HCT116 (cell line): ENCODE results near the gene AUTS2.

Experiments used
- CEBPB ChIP-seq: IDR thresholded peaks from 2 replicates; pipeline ENCODE4 v1.6.1; 2012; ENCODE audit warnings: low read depth
- CTCF ChIP-seq, 3 experiments: fragments of 200-600 bp in 1 of 3; sonication (generic) in 1 of 3; IDR thresholded peaks in 2 of 3; conservative IDR thresholded peaks in 1 of 3; 2 replicates each; pipeline ENCODE4 v1.5.1; 2012 to 2017; ENCODE audit warnings: low read depth in 2 of 3, low read length in 2 of 3, antibody characterized with exemption in 1 of 3, borderline replicate concordance in 1 of 3, control low read depth in 1 of 3, mild to moderate bottlenecking in 1 of 3, mixed read lengths in 1 of 3, mixed run types in 1 of 3, moderate library complexity in 1 of 3; ENCODE audit not compliant: insufficient read depth in 1 of 3
- JUND ChIP-seq: IDR thresholded peaks from 2 replicates; pipeline ENCODE4 v1.6.1; 2012
- POLR2A ChIP-seq: IDR thresholded peaks from 2 replicates; pipeline ENCODE4 v1.7.0; 2011; ENCODE audit warnings: borderline replicate concordance; ENCODE audit not compliant: insufficient read depth, insufficient read length; ENCODE audit errors: extremely low read depth
- POLR2AphosphoS5 ChIP-seq: IDR thresholded peaks from 2 replicates; pipeline ENCODE4 v1.6.1; 2011; ENCODE audit warnings: mild to moderate bottlenecking, low read depth, low read length, moderate library complexity
- RAD21 ChIP-seq: IDR thresholded peaks from 2 replicates; pipeline ENCODE4 v1.6.1; 2012; ENCODE audit warnings: low read depth, mild to moderate bottlenecking
- SIN3A ChIP-seq: IDR thresholded peaks from 2 replicates; pipeline ENCODE4 v1.6.1; 2012; ENCODE audit warnings: low read depth
- YY1 ChIP-seq: IDR thresholded peaks from 2 replicates; pipeline ENCODE4 v1.6.1; 2011; ENCODE audit warnings: low read length, low read depth, moderate library complexity, mild to moderate bottlenecking; ENCODE audit not compliant: insufficient replicate concordance; ENCODE audit errors: extremely low read depth
- ZFX ChIP-seq: fragments of 450-650 bp; IDR thresholded peaks from 2 replicates; pipeline ENCODE4 v1.6.1; 2017
- TF ChIP-seq, protein P1 (sequence below): IDR thresholded peaks from 2 replicates; pipeline ENCODE4 v1.6.1; 2012
- TF ChIP-seq, protein P2 (sequence below): IDR thresholded peaks from 2 replicates; pipeline ENCODE4 v1.6.1; 2012

- TF ChIP-seq CTCF (IDR thresholded peaks at IDR 0.05 in 2 of 3, conservative IDR thresholded peaks at IDR 0.05 in 1 of 3; ENCODE audit: borderline replicate concordance in 1 of 3, insufficient read depth in 1 of 3, low read depth in 2 of 3, low read length in 2 of 3): no peak
- TF ChIP-seq SIN3A: no peak
- TF ChIP-seq POLR2AphosphoS5: no peak
- TF ChIP-seq, protein P1, sequence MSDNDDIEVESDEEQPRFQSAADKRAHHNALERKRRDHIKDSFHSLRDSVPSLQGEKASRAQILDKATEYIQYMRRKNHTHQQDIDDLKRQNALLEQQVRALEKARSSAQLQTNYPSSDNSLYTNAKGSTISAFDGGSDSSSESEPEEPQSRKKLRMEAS: no peak
- TF ChIP-seq CEBPB: no peak
- TF ChIP-seq POLR2A: no peak
- TF ChIP-seq JUND: no peak
- TF ChIP-seq, protein P2, sequence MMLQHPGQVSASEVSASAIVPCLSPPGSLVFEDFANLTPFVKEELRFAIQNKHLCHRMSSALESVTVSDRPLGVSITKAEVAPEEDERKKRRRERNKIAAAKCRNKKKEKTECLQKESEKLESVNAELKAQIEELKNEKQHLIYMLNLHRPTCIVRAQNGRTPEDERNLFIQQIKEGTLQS: no peak
- no peak for TF ChIP-seq YY1
- TF ChIP-seq RAD21: no peak
- no peak for TF ChIP-seq ZFX
Observed at GRCh38 chr7:70068531-70068930, 470.3 kb downstream of the AUTS2 start.
